WTC11 (cell line): ENCODE results near the gene PRLR.

Experiments used
- ATF1 ChIP-seq: sonication (generic); formaldehyde crosslinking; IDR thresholded peaks from 2 replicates; pipeline ENCODE4 v1.8.1; 2023; ENCODE audit warnings: mild to moderate bottlenecking, moderate library complexity, missing genetic modification reagents
- CBFB ChIP-seq: sonication (generic); formaldehyde crosslinking; IDR thresholded peaks from 2 replicates; pipeline ENCODE4 v1.8.1; 2022; ENCODE audit warnings: mild to moderate bottlenecking, low read depth, missing genetic modification reagents
- CREM ChIP-seq: sonication (generic); formaldehyde crosslinking; IDR thresholded peaks from 2 replicates; pipeline ENCODE4 v1.8.1; 2022; ENCODE audit warnings: mild to moderate bottlenecking, missing genetic modification reagents, moderate library complexity
- CTCF ChIP-seq: fragments of 200-600 bp; IDR thresholded peaks from 2 replicates; pipeline ENCODE4 v1.8.0; 2022; ENCODE audit warnings: antibody characterized with exemption
- KAT7 ChIP-seq: sonication (generic); formaldehyde crosslinking; IDR thresholded peaks from 2 replicates; pipeline ENCODE4 v1.8.1; 2023; ENCODE audit warnings: missing genetic modification reagents, mild to moderate bottlenecking, borderline replicate concordance
- MAX ChIP-seq: sonication (generic); formaldehyde crosslinking; IDR thresholded peaks from 2 replicates; pipeline ENCODE4 v1.8.0; 2022; ENCODE audit warnings: mild to moderate bottlenecking, missing genetic modification reagents
- OVOL2 ChIP-seq: fragments of 250-450 bp; sonication (Bioruptor Pico); IDR thresholded peaks from 2 replicates; pipeline ENCODE4 v1.9.0; 2021; ENCODE audit warnings: mild to moderate bottlenecking, borderline replicate concordance
- PRDM15 ChIP-seq: sonication (generic); formaldehyde crosslinking; IDR thresholded peaks from 2 replicates; pipeline ENCODE4 v1.8.0; 2022; ENCODE audit warnings: missing genetic modification reagents
- SP1 ChIP-seq: sonication (generic); formaldehyde crosslinking; conservative IDR thresholded peaks from 2 replicates; pipeline ENCODE4 v1.8.1; 2022; ENCODE audit warnings: missing genetic modification reagents

- TF ChIP-seq CTCF (no peak), ATF1 (CRISPR knock-in tag) (no peak), OVOL2 (CRISPR knock-in tag) (no peak), CREM (CRISPR knock-in tag) (no peak), SP1 (CRISPR knock-in tag) (no peak), KAT7 (CRISPR knock-in tag) (no peak), PRDM15 (CRISPR knock-in tag) (no peak), MAX (CRISPR knock-in tag) (no peak), CBFB (CRISPR knock-in tag) (no peak)
These were observed 134.1 kb downstream of the PRLR start for GRCh38 chr5:35096216-35096615.
